Measurements from ENCODE around the gene HPN.

HPN gene

DNA sequence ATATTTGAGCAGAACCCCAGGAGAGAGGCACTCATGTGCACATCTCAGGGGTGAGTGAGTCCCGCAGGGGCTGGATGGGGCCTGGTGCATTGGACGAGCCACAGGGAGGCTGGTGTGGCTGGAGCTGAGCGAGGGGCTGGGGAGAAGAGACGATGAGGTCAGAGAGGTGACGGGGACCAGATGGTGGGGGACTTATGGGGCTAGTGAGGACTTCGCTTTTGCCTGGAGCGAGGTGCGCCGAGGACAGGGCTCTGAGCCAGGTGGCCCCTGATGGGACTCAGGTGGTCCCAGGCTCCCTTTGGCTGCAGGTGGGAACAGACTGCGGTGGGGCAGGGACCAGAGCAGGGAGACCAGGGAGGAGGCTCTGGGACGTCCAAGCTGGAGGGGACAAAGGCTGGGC lies 67.2 kb downstream of the HPN start:
- no peak for DNase-seq

DNA sequence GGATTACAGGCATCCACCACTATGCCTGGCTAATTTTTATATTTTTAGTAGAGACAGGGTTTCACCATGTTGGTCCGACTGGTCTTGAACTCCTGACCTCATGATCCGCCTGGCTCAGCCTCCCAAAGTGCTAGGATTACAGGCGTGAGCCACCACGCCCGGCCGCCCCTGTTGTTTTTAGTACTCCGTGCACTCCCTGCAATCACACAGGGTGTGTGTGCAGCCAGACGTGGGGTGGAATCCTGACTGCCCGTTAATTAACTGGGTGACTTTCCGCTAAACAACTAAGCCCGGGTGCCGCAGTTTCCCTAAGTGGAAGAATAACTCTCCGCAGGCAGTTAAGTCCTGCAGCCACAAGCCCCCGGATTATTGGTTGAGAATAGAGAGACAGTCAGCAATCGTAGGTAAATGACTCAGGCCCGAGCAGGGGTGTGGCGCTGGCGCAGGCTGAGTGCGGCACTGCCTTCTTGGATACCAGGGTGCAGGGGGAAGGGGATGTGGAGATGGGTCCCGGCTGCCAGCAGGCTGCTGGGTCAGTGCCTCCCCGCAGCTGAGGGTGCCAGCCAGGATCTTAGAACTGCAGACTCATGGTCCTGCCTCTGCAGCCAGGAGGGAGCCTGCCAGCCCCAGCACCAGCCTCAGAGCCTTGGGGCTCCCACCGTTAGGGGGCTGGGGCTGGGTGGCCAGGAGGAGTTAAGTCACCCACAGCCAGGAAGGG lies 68.0 kb downstream of the HPN start:
- no peak for DNase-seq

DNA sequence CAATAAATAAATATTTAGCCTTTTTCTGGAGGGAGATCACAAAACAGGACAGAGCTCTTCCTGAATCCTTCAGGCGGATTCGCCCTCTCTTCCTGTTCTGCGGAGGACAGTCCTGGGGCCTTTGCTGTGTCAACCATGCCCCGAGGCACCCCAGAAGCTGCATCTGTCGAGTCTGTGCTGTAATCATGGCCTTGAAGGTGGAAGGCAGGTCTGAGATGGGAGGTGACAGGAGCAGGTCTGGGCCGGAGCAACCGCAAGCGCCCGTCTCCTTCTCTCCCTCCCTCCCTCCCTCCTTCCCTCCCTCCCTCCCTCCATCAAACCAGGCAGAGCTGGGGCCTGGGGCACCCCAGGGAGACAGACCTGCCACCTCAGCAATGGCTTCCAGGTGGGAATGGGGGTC lies 69.5 kb downstream of the HPN start:
- DNase-seq: no peak

DNA sequence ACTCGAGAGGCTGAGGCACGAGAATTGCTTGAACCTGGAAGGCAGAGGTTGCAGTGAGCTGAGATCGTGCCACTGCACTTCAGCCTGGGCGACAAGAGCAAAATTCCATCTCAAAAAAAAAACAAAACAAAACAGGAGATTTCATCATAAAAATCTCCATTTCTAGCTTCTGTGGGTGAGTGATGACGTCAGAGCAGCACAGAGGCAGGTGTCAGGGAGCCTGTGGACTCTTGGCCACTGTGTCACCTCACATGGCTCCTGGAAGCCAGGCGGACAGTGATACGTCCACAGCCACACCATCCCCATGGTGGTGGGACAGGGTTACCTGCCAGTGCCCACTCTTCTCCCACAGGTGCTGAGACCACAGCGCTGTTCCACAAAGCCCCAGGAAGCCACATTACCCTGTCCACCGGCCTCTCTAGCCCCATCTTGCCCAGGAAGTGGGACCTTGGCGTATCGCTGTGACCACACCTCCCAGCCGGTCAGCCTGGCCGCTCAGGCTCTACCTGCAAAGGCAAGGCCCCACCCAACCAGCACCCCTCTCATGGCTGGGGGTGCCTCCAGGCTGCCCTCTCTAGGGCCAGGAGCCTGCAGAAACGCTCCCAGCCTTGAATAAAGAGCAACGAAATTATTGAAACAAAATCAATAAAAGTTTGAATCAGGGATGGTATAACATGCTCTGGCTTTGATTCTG lies 71.6 kb downstream of the HPN start:
- no peak for DNase-seq

DNA sequence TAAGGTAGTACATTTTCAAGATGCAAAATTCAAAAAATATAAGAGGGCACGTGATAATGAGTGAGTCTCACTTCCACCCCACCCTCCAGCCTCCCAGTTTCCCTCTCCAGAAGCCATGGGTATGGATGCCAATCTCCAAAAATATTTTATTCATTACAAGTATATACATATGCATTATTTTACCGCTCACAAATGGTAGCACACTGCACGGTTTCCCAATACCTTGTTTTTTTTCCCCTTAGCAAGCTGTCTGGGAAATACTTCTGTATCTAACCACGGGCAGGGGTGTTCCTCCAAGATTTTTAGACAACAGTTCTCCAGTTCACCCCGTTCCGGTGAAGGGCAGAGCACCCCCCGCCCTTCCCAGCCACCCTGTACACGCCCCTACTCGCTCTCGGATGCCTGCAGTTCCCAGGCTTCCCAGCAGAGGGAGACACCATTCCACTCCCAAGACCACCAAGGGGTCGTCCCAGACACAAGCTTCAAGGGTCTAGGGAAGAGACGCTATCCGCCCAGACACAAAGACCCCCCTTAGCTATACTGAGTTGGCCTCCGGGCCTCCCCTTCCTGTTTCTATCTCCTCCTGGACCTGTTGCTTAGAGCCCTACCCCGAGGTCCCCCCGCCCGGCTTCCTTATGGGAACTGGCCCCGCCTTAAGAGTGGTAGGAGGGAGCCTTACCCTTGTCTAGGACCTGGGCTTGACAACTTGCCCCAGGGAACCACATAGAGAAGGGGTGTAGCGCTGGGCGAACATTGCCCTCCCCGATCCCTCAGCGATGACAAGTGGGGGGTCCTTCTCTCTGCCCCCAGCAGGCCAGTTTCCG lies 73.0 kb downstream of the HPN start:
- peak; percentile 66 for DNase-seq

DNA sequence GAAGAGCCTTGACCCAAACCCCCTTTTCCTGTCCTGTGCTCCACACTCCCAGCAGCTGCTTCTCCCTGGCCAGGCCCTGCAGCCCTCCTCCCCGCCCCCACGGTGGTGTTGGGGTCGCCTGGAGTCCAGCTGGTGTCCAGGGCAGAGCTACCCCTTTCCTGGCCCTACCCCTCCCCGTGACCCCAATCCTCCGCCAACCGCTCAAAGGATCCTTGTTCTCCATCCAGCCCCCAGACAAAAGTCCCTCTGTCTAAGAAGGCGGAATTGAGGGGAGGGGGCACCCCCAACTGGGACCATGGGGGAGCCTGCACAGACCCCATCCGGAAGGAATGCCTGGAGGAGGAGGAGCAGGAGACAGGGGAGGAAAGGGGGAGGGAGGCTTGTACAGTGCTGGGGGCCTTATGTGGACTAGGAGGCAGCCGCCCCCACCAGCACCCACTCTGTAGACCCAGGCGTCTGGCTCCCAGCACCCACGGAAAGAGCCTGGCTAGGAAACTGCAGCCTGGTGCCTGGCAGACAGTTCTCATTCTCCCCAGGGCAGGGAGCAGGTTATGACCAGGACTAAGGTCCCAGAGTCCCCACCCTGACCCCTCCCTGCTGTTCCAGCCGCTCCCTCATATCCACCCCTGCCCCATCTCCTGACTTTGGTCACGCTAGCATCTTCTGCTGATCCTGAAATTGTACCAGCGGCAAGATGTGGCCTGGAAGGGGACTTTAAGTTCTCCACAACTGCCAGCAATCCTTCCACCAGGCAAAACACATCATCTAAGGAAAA lies 73.8 kb downstream of the HPN start, which contains the start of gene FXYD3:
Gene FXYD3, plus strand, starts transcription at position 647 of the 775 bp plus-strand sequence. CDS start 3,554 bp downstream, outside the sequence.
- no peak for DNase-seq
